Activated T-cell treated with anti-CD3 and anti-CD28 coated beads, Interleukin-2, amount 50 U/mL, for 1 hour (primary cell): ENCODE measurements around the gene MAP4.

ENCODE experiments used
- DNase-seq: peaks from one replicate; pipeline ENCODE4 v3.0.0-alpha.2; 2020

The MAP4 gene

GRCh38 chr3:47824541-47825473 lies 191.4 kb downstream of the MAP4 start:
- peak; percentile 83 for DNase-seq

- DNase-seq, result no peak
These were observed 198.6 kb downstream of the MAP4 start for GRCh38 chr3:47817609-47818008.

DNA sequence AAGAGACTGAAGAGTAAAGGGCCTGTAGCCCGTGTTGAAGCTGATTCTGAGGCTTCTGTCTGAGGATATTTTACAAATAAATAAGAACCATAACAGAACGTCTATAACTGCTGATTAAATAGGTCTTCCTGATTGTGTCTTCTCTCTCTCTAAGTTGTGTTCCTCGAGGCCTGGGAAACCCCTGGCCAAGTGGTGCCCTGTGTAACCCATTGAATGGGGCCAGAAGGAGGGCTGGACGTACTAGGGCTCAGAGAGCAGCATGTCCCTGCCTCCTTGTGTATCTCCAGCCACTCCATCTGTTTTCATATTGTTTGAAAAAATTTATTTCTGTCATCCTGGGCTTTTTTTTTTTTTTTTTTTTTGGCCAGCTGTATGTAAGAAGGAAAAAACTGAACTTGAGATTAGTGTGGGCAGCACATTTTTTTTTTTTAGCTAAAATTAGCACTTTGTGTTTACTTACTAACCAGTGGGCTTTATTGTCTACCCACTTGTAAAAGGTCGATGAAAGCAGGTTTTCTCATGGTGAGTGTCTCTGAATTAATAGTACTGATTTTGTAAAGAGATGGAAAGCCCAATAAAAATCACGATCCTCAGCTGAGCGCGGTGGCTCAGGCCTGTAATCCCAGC lies 202.6 kb downstream of the MAP4 start:
- DNase-seq, result no peak

- DNase-seq, result no peak
These were observed 211.6 kb downstream of the MAP4 start for GRCh38 chr3:47804577-47804976.

GRCh38 chr3:47803480-47804025 lies 212.7 kb downstream of the MAP4 start:
- DNase-seq, result no peak

DNA sequence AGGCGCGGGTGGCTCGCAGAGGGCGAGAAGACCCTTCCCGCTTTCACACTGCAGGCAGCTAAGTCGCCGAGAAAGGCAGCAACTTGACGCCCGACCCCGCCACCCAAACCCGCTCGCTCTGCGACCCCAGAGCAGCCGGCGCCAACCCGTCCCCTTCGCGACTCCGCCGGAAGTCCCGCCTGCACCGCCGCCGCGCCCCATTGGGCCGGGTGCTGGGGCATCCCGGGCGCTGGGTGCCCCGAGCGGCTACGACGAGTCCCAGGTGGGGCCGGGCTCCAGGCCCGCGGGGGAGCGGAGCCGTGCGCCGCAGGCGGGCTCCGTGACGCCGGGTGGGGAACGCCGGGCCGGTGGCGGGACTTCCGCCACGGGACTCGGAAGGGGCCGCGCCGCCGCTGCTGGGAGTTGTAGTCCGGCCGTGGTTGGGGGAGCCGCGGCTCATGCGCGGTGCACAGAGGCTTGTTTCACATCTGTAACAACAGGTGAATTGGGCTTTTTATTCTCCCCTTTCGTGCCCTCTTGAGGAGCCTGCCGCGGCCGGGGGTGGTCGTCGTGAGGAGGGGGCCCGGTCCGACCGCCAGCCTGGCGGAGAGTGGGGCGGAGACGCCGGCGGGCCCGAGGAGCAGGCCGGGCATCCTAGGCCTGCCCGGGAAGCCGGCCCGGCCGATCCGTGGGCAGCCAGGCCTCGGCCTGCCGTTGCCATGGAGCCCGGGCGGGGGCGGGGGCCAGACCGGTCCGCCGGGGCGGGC lies 213.3 kb downstream of the MAP4 start, which contains the start of gene DHX30:
DHX30 (plus strand) TSS at position 405 of the 746 bp plus-strand sequence. CDS start 7,546 bp downstream, outside the sequence.
- DNase-seq, result peak; percentile 87
